K562 (cell line): ENCODE results near the gene IPO9. TPM values are rescaled to one million over a fixed set of nuclear protein-coding genes. Genes with fewer than 3 reads are reported as not detected.

ENCODE experiments used
- ARNT ChIP-seq, 2 experiments: fragments of 450-650 bp; IDR thresholded peaks; 2 replicates each; pipeline ENCODE4 v1.6.1; 2016; ENCODE audit warnings: mild to moderate bottlenecking in 1 of 2
- BRCA1 ChIP-seq, 2 experiments: fragments of 450-650 bp in 1 of 2; sonication (generic) in 1 of 2; formaldehyde crosslinking in 1 of 2; IDR thresholded peaks; 2 replicates each; pipeline versions ENCODE4 v1.5.0 to v1.6.1; 2017 to 2020; ENCODE audit warnings: mild to moderate bottlenecking in 1 of 2, missing genetic modification reagents in 1 of 2
- FOXO4 ChIP-seq: fragments of 450-650 bp; formaldehyde crosslinking; IDR thresholded peaks from 2 replicates; pipeline ENCODE4 v1.4.0; 2020; ENCODE audit warnings: mild to moderate bottlenecking, moderate library complexity
- SIX5 ChIP-seq, 2 experiments: IDR thresholded peaks; 2 replicates each; pipeline ENCODE4 v1.6.1; 2011; ENCODE audit warnings: low read length in 2 of 2, borderline replicate concordance in 1 of 2, low read depth in 1 of 2, mild to moderate bottlenecking in 1 of 2, moderate library complexity in 1 of 2; ENCODE audit not compliant: insufficient read depth in 1 of 2
- SP1 ChIP-seq: sonication (generic); formaldehyde crosslinking; IDR thresholded peaks from 2 replicates; pipeline ENCODE4 v1.8.1; 2022; ENCODE audit warnings: mild to moderate bottlenecking, missing genetic modification reagents
- TFAP4 ChIP-seq: sonication (generic); formaldehyde crosslinking; IDR thresholded peaks from 2 replicates; pipeline ENCODE4 v1.8.0; 2022; ENCODE audit warnings: missing genetic modification reagents, mild to moderate bottlenecking, moderate library complexity, borderline replicate concordance
- TGIF2 ChIP-seq: sonication (generic); formaldehyde crosslinking; IDR thresholded peaks from 2 replicates; pipeline ENCODE4 v1.8.1; 2022; ENCODE audit warnings: mild to moderate bottlenecking, missing genetic modification reagents, moderate library complexity
- polyA plus RNA-seq, 8 experiments: library from polyadenylated mRNA; depleted of rRNA in 4 of 8; stranded (reverse) in 5 of 8; unstranded in 3 of 8; fragments of >200 nt; fragmentation: Nextera tagmentation in 2 of 8; fragmentation: Illumina TruSeq in 1 of 8; extraction: Ambion mirVana in 2 of 8; extraction: Trizol in 1 of 8; gene quantifications; 2 replicates each; pipeline versions ENCODE4 v1.2.1 to v1.2.3, GENCODE V29; 2011 to 2014; ENCODE audit warnings: inconsistent platforms in 1 of 8, missing spikeins in 1 of 8
- total RNA-seq, 7 experiments: library from RNA; depleted of rRNA in 6 of 7; stranded (reverse); fragments of >200 nt in 6 of 7; fragmentation: Illumina TruSeq in 2 of 7; extraction: Trizol in 2 of 7; gene quantifications; 2 replicates each; pipeline versions ENCODE4 v1.2.1 to v1.2.3, GENCODE V29; 2011 to 2021; ENCODE audit warnings: low replicate concordance in 1 of 7

The IPO9 gene
- total and polyA plus RNA-seq, 9 of the 15 experiments (the other 6 are each of a cell fraction or from before 2014, with no cell fraction given) = 27.9 to 78.6 (median 43.9) TPM

- peak in 1 of 2 experiments; percentile 43; a peak in 1 of 4 replicates for TF ChIP-seq ARNT (IDR thresholded peaks at IDR 0.05)
- TF ChIP-seq TGIF2 (CRISPR knock-in tag) = no peak
- TF ChIP-seq BRCA1 (IDR thresholded peaks at IDR 0.05) = no peak
- no peak for TF ChIP-seq BRCA1 (CRISPR knock-in tag; IDR thresholded peaks at IDR 0.05)
- peak; percentile 35; the same call in 1 of the 2 replicates for TF ChIP-seq TFAP4 (CRISPR knock-in tag)
- TF ChIP-seq FOXO4 = 0 out of 2 replicates have a peak, but pooled peaks have one; percentile 26
- no peak for TF ChIP-seq SIX5 (IDR thresholded peaks at IDR 0.05; ENCODE audit: borderline replicate concordance in 1 of 2, insufficient read depth in 1 of 2, low read depth in 1 of 2, low read length in 2 of 2)
- peak; percentile 37; the same call in 1 of the 2 replicates for TF ChIP-seq SP1 (CRISPR knock-in tag)
These were observed 36.2 kb upstream of the IPO9 start (continued) for GRCh38 chr1:201792534-201793305.
